ENCODE measurements around the gene CALN1.

DNA sequence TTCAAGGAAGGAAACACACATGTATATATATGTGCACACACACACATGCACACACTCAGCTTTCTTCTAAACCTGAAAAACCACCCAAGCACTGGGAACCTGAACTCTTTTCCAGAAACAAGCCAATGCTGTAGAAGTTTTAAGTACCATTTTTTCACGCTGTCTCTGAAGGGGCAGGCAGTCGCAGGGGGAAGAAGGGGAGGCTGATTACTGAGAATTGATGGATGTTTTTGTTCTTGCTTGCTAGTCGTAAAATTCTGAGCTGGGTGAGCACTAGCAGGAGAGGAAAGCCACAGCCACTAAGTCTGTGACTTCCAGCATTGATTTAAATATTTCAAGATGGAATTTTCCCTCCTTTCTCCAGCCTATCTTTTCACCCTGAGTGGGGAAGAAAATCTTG, 391.8 kb downstream of the CALN1 start:
- TF ChIP-seq, protein P1, sequence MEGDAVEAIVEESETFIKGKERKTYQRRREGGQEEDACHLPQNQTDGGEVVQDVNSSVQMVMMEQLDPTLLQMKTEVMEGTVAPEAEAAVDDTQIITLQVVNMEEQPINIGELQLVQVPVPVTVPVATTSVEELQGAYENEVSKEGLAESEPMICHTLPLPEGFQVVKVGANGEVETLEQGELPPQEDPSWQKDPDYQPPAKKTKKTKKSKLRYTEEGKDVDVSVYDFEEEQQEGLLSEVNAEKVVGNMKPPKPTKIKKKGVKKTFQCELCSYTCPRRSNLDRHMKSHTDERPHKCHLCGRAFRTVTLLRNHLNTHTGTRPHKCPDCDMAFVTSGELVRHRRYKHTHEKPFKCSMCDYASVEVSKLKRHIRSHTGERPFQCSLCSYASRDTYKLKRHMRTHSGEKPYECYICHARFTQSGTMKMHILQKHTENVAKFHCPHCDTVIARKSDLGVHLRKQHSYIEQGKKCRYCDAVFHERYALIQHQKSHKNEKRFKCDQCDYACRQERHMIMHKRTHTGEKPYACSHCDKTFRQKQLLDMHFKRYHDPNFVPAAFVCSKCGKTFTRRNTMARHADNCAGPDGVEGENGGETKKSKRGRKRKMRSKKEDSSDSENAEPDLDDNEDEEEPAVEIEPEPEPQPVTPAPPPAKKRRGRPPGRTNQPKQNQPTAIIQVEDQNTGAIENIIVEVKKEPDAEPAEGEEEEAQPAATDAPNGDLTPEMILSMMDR (IDR thresholded peaks at IDR 0.05), result no peak
- TF ChIP-seq EP300 (IDR thresholded peaks at IDR 0.05) (no peak), POLR2A (IDR thresholded peaks at IDR 0.05) (no peak)

Measured in ovary (tissue), 3 donors.